ENCODE measurements around the gene AGBL5. TPM values are rescaled to one million over a fixed set of nuclear protein-coding genes. Genes with fewer than 3 reads are reported as not detected.

AGBL5 gene
- total and polyA plus RNA-seq, 2 of the 13 experiments (the other 11 are each of a cell fraction or from before 2014, with no cell fraction given) = 55.9 to 73.3 TPM

GRCh38 chr2:27096748-27097297, 45.4 kb downstream of the AGBL5 start (continued):
- TF ChIP-seq RERE (CRISPR knock-in tag; IDR thresholded peaks at IDR 0.05; ENCODE audit: low read depth) (no peak), ZNF205 (CRISPR knock-in tag; IDR thresholded peaks at IDR 0.05) (no peak), ASH2L (IDR thresholded peaks at IDR 0.05; ENCODE audit: insufficient read length, low read depth, low read length) (no peak), ZNF501 (CRISPR knock-in tag; IDR thresholded peaks at IDR 0.05) (no peak), PRPF4 (IDR thresholded peaks at IDR 0.05; ENCODE audit: low read depth, low read length, poor library complexity, severe bottlenecking) (no peak), FOXO4 (CRISPR knock-in tag; conservative IDR thresholded peaks at IDR 0.05) (0 out of 2 replicates have a peak, but pooled peaks have one; percentile 55), GATAD2A (CRISPR knock-in tag; IDR thresholded peaks at IDR 0.05) (no peak), NCOR1 (IDR thresholded peaks at IDR 0.05; ENCODE audit: borderline replicate concordance, low read length) (no peak), CENPBD1 (CRISPR knock-in tag; IDR thresholded peaks at IDR 0.05; ENCODE audit: borderline replicate concordance, low read depth) (no peak), CC2D1A (CRISPR knock-in tag; IDR thresholded peaks at IDR 0.05) (no peak), CENPT (CRISPR knock-in tag; IDR thresholded peaks at IDR 0.05; ENCODE audit: low read depth) (no peak), ZBTB40 (IDR thresholded peaks at IDR 0.05) (no peak), ZBTB40 (CRISPR knock-in tag; IDR thresholded peaks at IDR 0.05) (no peak)

All from HepG2 (cell line).